ENCODE data around the gene PAF1.
"Not testable (repeated sequence)": the region's sequence is repeated elsewhere in the genome, so short reads cannot be mapped to it uniquely, and the experiment has no call there.

Gene PAF1

GRCh38 chr19:39389631-39390414 is 1.1 kb downstream of the PAF1 start:
- peak overlapping the region; percentile 54 to 92 (median 75) for H3K4me3 ChIP-seq
- H3K27ac ChIP-seq: peak overlapping the region in 19 of 21 experiments; percentile 93 to 100 (median 99)

DNA sequence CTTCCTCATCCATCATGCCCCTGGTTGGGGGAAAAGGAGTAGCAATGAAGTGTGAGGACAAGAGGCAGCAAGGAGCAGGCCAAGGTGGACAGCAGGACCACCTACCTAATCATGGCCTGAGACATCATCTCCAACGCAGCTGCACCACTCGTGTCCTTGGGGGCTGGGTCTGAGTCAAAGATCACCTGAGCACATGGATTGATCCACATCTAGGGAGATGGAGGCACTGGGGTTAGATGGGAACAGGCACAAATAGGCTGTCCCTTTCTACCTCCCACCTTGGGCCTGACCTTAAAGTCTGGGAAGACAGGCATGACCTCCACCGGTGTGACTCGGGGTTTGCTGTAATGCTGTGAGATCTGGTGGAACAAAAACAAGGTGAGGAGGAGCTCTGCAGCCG is 2.2 kb downstream of the PAF1 start:
- H3K4me3 ChIP-seq: no peak overlapping the region
- H3K27ac ChIP-seq: peak overlapping the region in 3 of 21 experiments; percentile 19 to 99 (median 97)

- H3K27ac ChIP-seq: no peak overlapping the region
- H3K4me3 ChIP-seq: no peak overlapping the region
These were observed 4.3 kb downstream of the PAF1 start for GRCh38 chr19:39386557-39386956.

GRCh38 chr19:39385629-39386411 is 5.1 kb downstream of the PAF1 start:
- no peak overlapping the region for H3K4me3 ChIP-seq
- no peak overlapping the region for H3K27ac ChIP-seq

DNA sequence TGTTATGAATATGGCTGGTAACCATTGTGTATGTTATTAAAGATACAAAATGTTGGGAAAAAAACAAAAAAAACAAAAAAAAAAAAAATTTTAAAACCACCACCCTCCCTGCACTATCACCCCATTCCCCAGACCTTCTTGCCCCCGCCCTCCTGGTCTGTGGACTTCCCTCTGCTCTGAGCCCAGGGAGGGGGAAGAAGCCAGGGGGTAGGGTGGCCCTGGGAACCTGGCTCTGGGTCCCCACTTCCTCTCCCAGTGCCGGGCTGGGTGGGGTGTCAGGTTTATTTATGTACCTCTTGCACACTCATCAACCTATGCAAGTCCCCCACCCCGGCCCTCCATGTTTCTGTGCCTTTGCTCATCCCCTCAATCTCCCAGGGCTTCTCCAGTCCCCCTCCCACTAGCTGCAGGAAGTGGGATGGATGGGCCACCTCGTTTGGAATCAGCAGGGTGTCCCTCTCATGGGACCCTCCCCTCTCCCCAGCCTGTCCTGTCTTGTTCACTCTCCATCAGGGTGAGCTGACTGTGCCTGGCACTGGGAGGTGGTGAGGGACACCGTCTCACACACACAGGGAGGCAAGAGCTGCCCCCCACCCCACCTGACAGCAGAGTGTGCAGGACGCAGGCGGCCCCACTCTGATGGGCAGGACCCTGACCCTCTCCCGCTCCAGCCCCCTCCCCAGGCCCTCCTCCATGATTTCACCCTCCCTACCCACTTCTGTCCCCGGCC is 5.9 kb downstream of the PAF1 start:
- Histone ChIP-seq H3K27ac (peak overlapping the region in 1 of 21 experiments; percentile 5), H3K4me3 (no peak overlapping the region)

DNA sequence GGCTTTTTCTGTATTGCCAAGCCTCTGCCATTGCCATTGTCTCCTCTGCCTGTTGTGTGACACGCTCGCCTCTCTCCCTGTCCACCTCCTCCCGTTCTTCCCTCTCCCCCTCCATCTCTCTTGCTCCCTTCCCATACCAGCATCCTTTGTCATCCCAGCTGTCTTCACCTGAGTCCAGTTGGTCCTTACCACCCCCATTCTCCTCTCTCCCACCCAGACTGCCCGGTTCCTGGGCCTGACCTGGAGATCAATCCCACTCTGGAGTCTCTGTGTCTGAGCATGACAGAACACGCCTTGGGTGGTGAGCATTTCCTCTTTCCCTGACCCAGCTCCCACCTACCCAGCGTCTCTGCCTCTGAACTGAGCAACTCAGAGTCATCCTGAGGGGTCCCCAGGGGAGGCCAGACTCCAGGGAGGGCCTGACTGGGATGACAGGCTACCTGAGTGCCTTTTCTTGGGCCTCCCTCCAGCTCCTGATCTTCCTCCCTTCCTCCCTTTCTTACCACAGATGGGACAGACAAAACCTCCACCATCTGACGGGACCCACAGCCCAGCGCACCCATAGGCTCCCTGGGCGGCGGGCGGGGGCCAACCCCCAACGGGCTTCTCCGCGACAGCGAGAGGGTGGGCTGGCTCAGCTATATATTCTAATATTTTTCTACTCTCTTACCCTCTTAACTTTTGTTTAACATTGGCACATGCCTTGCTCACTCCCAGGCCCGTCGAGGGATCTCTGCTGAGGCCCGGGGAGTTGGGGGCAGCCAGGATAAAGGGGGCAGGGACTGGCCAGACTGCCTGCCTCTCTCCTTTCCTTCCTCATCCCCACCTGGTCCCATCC is 7.7 kb downstream of the PAF1 start:
- H3K4me3 ChIP-seq: no peak overlapping the region
- peak overlapping the region in 1 of 21 experiments; percentile 43 for H3K27ac ChIP-seq

- H3K4me3 ChIP-seq: no peak overlapping the region
- H3K27ac ChIP-seq: peak overlapping the region in 1 of 21 experiments; percentile 51
These were observed 8.8 kb downstream of the PAF1 start for GRCh38 chr19:39381910-39382611.

GRCh38 chr19:39380521-39381502 is 10.1 kb downstream of the PAF1 start:
- H3K4me3 ChIP-seq: no peak overlapping the region
- peak overlapping the region in 3 of 21 experiments; percentile 11 to 67 (median 51) for H3K27ac ChIP-seq

- peak overlapping the region in 2 of 21 experiments; percentile 51 to 67 for H3K27ac ChIP-seq
- no peak overlapping the region for H3K4me3 ChIP-seq
These were observed 11.0 kb downstream of the PAF1 start for GRCh38 chr19:39379865-39380396.

- not testable (repeated sequence) for H3K4me3 ChIP-seq, H3K27ac ChIP-seq
These were observed 11.5 kb downstream of the PAF1 start for GRCh38 chr19:39379366-39379765.

DNA sequence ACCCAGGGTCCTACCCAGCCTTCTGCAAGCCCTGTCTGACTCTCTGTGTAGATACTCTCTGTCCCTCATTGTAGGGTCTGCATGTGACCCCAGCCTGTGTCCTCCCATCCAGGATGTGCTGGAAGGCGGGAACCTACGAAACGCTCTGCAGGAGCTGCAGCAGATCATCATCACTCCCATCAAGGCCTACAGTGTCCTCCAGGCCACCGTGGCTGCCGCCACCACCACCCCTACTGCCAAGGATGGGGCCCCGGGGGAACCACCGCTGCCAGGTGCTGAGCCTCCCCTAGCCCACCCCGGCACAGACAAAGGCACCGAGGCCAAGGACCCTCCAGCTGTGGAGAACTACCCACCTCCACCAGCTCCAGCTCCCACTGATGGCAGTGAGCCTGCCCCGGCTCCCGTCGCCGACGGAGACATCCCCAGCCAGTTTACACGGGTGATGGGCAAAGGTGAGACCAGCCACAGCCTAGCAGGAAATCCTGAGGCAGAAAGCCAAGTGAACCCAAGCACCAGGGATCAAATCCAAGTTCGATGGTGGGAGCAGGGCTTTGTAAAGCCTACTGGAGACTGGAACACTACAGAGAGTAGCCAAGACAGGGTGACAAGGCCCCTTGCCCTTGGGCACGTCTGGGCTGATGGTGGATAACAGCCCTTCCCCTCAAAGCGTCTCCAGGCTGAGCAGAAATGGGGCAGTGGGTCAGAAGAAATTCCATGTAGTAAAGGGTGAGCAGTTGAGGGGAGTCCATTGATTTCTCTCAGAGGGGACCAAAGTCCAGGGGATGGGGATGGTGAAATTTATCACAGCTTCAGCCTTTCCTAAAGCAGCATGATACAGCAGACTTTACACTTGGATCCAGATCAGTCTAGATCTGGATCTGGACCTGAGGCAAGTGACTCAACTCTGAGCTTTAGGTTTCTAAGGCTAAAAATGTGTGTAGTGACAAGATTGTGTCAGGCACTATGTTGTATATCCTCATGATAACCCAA is 13.2 kb downstream of the PAF1 start:
- Histone ChIP-seq H3K4me3 (no peak overlapping the region), H3K27ac (peak overlapping the region in 2 of 21 experiments; percentile 19 to 47)

DNA sequence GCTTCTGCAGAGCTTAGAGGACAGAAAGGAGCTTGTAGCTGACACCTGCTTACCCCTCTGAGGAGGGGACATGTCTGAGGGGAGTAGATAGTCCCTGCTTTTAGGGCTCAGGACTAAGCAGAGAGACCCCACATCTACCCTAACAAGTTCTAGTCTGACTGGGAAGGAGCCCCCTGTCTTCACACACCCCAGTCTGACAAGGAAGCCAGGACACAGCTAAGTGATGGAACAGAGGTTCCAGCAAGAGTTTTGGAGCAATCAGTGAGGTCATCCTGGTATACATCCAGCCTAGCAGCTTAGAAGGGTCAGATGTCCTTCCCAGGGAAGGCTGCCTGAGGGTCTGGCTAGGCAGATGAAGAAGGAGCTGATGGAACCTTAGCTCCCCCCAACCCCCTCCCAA is 15.0 kb downstream of the PAF1 start:
- Histone ChIP-seq H3K4me3 (no peak overlapping the region), H3K27ac (peak overlapping the region in 3 of 21 experiments; percentile 13 to 27 (median 21))

DNA sequence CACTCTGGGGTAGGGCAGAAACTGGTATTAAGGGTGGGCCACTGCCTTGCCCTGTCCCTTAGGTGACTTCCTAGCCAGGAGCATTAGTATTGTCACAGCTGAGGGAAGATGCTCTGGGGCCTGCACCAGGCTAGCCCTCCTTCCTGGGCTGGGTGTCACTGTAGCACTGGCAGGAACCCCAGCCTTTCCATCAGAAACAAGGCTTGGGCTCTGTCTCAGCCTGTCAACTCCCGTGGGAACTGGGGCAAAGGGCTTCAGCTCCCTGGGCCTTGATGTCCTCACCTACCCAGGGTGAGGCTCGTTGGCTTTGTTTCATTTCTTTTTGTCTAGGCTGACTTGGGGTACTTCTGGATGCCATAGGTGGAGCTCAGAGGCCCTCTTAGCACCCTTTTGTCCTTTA is 18.0 kb downstream of the PAF1 start:
- Histone ChIP-seq H3K27ac (peak overlapping the region in 20 of 21 experiments; percentile 48 to 93 (median 81)), H3K4me3 (no peak overlapping the region)

DNA sequence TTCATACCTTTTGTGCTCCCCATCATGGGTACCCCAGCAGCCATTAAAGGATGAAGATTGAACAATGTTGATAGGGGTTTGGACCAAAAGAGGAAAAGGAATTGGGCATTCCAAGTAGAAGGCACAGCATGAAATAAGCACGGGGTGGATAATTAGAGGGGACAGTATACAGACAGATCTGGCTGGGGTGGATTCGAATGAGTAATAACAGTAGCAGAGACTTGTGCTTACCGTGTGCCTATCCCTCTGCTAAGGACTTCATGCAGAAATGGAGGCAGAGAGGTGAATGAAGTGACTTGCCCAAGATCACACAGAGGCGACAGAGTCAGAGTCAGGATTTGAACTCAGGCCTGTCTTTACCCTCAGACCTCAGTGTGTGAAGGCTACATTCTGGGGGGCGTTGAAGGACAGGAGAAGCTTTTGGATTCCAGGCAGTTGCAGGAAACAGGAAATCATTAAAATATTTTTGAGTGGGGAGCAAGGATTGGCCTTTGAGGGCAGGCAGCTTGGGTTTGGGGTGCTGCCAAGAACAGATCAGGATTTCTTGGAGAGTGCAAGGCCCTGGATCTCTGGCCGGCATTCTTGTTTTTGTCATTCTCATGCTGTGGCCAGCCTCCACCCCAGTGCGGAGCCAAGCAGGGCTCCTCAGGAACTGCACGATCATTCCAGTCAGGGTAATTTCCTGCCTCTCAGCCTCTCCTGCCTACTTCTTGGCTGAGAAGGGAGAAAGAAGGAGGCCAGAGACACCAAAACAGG is 18.7 kb downstream of the PAF1 start:
- Histone ChIP-seq H3K4me3 (no peak overlapping the region), H3K27ac (peak overlapping the region in 20 of 21 experiments; percentile 48 to 93 (median 81))

DNA sequence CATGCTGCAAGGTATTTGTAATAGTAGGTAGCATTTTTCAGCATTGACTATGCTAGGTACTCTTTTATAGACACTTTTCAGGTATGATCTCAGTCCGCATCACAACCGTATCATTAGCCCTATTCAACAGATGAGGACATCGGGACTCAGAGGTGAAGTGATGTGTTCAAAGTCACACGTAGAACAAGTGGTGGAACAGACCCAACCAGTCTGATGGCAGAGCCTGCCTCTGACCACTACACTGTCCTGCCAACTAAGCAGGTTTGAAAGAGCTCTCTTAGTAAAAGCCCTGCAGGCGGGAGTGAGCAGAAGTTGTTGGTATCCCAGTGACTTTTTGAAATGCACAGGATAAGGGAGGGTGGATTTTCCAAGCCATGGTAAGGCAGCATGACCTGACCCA is 20.2 kb downstream of the PAF1 start:
- no peak overlapping the region for H3K4me3 ChIP-seq
- peak overlapping the region in 3 of 21 experiments; percentile 13 to 82 (median 76) for H3K27ac ChIP-seq

All from skin epidermis (tissue), 12 donors.